GM21619 (cell line): Measurements from ENCODE around the gene ABI3BP.

Source experiments
- ATAC-seq: cut with Tn5 transposase; IDR thresholded peaks from one replicate; pipeline ENCODE4 v1.9.1; 2021; ENCODE audit not compliant: unreplicated experiment

The ABI3BP gene

GRCh38 chr3:100981164-100981911, 11.9 kb downstream of the ABI3BP start:
- no peak for ATAC-seq

GRCh38 chr3:100978011-100978659, 15.1 kb downstream of the ABI3BP start:
- ATAC-seq: no peak

- no peak for ATAC-seq
Observed at GRCh38 chr3:100976611-100977010, 16.6 kb downstream of the ABI3BP start.

- ATAC-seq: no peak
Observed at GRCh38 chr3:100975714-100976113, 17.5 kb downstream of the ABI3BP start.

- no peak for ATAC-seq
Observed at GRCh38 chr3:100973594-100973993, 19.6 kb downstream of the ABI3BP start.

GRCh38 chr3:100972867-100973266, 20.4 kb downstream of the ABI3BP start:
- no peak for ATAC-seq

- no peak for ATAC-seq
Observed at GRCh38 chr3:100972301-100972844, 20.8 kb downstream of the ABI3BP start.

- no peak for ATAC-seq
Observed at GRCh38 chr3:100971798-100972197, 21.4 kb downstream of the ABI3BP start.

- ATAC-seq: no peak
Observed at GRCh38 chr3:100970477-100970990, 22.7 kb downstream of the ABI3BP start.

- ATAC-seq: no peak
Observed at GRCh38 chr3:100968932-100969906, 24.0 kb downstream of the ABI3BP start.

GRCh38 chr3:100966807-100967206, 26.4 kb downstream of the ABI3BP start:
- ATAC-seq: no peak

- no peak for ATAC-seq
Observed at GRCh38 chr3:100966049-100966491, 27.2 kb downstream of the ABI3BP start.

- no peak for ATAC-seq
Observed at GRCh38 chr3:100963041-100963440, 30.2 kb downstream of the ABI3BP start.

GRCh38 chr3:100957261-100957986, 35.8 kb downstream of the ABI3BP start:
- no peak for ATAC-seq

GRCh38 chr3:100956276-100956675, 36.9 kb downstream of the ABI3BP start:
- ATAC-seq: no peak

GRCh38 chr3:100954990-100955389, 38.2 kb downstream of the ABI3BP start:
- no peak for ATAC-seq

- ATAC-seq: no peak
Observed at GRCh38 chr3:100954199-100954935, 38.9 kb downstream of the ABI3BP start.

GRCh38 chr3:100953103-100953502, 40.1 kb downstream of the ABI3BP start:
- no peak for ATAC-seq

- ATAC-seq: no peak
Observed at GRCh38 chr3:100947119-100947518, 46.1 kb downstream of the ABI3BP start.
